ENCODE data around the gene MYO7A.

Gene MYO7A

DNA sequence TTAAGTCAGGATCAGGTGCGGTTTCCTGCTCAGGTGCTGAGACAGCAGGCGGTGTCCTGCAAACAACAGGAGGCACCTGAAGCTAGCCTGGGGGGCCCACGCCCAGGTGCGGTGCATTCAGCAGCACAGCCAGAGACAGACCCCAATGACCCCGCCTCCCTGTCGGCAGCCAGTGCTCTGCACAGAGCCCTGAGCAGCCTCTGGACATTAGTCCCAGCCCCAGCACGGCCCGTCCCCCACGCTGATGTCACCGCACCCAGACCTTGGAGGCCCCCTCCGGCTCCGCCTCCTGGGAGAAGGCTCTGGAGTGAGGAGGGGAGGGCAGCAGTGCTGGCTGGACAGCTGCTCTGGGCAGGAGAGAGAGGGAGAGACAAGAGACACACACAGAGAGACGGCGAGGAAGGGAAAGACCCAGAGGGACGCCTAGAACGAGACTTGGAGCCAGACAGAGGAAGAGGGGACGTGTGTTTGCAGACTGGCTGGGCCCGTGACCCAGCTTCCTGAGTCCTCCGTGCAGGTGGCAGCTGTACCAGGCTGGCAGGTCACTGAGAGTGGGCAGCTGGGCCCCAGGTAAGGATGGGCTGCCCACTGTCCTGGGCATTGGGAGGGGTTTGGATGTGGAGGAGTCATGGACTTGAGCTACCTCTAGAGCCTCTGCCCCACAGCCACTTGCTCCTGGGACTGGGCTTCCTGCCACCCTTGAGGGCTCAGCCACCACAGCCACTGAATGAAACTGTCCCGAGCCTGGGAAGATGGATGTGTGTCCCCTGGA, at the start of gene MYO7A:
MYO7A (plus strand) TSS at position 327 of the 772 bp plus-strand sequence. CDS start 2,389 bp downstream, outside the sequence.
- DNase-seq: peak; percentile 72

- DNase-seq: no peak
Measured at GRCh38 chr11:77079666-77080065, 48.4 kb upstream of the MYO7A start.

- no peak for DNase-seq
Measured at GRCh38 chr11:77080643-77081210, 47.3 kb upstream of the MYO7A start.

- peak; percentile 15 for DNase-seq
Measured at GRCh38 chr11:77081381-77081851, 46.6 kb upstream of the MYO7A start.

GRCh38 chr11:77081976-77082836, 45.8 kb upstream of the MYO7A start:
- DNase-seq: peak; percentile 9

GRCh38 chr11:77082838-77083565, 45.0 kb upstream of the MYO7A start:
- DNase-seq: peak; percentile 69

GRCh38 chr11:77083566-77084245, 44.3 kb upstream of the MYO7A start:
- DNase-seq: peak; percentile 14

GRCh38 chr11:77084581-77085191, 43.4 kb upstream of the MYO7A start:
- peak; percentile 11 for DNase-seq

DNA sequence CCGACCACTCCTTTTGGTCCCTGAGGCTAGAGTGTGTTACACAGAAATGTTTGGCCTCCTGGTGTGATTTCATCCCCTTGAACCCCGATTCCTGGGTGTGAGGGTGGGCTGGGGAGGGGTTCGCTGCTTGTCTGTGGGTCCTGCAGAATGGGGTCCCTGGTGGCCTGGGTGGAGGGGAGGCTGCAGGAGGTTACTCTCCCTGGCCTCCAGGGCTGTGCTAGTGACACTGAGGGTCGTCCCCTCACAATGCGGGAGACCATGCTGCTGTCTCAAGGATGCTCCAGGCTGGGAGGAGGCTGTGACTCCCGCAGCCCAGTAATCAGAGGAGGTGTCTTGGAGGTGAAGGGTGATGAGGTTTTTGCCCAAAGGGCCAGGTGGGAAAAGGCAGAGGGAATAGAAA, 42.4 kb upstream of the MYO7A start:
- peak; percentile 2 for DNase-seq

DNA sequence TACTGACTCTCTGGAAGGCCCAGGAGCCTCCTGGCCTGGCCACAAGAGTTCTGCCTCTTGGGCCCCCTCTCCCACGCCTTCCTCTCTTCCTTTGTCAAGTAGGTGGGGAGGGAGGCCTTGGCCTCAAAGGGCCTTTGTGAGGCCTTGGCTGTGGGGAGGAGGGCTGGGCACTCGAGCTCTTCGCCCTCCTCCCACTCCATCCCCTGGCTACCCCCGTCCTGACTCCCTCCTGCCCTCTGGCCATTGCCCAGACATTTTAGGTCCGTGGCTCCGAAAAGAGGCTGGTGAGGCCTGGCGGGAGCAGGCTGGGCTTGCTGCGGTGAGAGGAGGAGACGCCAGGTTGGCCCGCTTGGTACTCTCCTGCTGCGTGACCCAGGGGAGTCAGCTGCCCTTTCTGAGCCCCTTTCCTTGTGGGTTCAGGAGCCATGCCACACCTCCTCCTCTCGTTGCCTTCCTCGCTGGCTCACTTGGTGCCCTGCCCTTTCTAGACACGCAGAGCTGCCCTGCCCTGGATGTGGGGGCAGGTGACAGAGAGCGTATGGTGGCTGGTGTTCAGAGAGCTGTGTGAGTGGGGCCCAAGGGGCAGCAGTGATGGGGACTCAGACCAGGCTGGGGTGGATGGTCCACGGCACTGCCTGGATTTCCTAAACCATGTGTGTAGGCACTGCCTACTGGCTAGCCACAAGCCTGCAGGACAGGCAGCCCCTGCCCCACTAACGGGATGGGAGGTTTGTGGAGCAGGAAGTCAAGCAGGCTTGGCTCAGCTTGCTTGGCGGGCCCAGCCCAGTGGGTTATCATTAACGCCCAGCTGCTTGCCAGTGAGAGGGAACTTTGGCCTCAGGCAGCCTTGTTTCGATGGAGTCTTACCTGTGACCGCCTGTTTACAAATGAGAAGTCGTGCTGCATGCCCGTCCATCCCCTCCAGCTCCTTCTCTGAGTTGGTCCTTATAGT, 41.2 kb upstream of the MYO7A start:
- peak; percentile 17 for DNase-seq

- DNase-seq: no peak
Measured at GRCh38 chr11:77087723-77088225, 40.3 kb upstream of the MYO7A start.

DNA sequence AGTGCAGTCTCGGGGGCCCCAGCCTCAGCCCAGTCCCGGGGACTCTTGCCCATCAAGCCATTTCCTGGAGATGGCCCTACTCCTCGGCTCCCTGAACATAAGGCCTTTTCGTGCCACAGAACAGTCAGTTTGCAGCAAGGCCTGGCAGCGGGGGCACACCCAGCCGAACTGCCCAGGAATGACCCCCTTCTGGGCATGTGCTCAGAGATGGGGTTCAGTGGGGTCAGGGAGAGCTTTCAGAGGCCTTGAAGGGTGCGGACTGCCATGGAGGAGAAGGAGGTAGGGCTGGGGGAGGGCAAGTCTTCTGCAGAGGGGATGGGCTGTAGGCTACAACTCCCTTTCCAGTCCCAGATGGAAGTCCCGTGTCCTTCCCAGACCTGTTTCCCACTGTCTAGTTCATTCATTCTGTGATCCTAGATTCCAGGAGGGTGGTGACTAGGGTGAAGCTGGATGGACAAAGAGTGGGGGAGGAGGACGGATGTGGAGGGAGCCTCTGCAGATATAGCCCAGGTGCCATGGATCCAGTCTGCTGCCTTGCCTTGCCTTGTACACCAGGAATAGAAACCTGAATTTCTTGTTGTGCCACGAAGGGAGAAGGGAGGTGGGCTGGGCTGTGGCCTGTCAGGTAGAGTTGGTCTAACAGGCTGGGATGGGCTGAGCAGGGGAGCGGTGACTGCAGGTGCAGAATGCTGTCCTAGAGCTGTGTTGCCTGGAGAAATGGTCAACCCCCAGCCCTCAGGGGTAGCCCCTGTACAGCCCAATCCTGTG, 39.6 kb upstream of the MYO7A start:
- DNase-seq: peak; percentile 11

- DNase-seq: peak; percentile 14
Measured at GRCh38 chr11:77089004-77089545, 39.0 kb upstream of the MYO7A start.

GRCh38 chr11:77090046-77090372, 38.0 kb upstream of the MYO7A start:
- no peak for DNase-seq

DNA sequence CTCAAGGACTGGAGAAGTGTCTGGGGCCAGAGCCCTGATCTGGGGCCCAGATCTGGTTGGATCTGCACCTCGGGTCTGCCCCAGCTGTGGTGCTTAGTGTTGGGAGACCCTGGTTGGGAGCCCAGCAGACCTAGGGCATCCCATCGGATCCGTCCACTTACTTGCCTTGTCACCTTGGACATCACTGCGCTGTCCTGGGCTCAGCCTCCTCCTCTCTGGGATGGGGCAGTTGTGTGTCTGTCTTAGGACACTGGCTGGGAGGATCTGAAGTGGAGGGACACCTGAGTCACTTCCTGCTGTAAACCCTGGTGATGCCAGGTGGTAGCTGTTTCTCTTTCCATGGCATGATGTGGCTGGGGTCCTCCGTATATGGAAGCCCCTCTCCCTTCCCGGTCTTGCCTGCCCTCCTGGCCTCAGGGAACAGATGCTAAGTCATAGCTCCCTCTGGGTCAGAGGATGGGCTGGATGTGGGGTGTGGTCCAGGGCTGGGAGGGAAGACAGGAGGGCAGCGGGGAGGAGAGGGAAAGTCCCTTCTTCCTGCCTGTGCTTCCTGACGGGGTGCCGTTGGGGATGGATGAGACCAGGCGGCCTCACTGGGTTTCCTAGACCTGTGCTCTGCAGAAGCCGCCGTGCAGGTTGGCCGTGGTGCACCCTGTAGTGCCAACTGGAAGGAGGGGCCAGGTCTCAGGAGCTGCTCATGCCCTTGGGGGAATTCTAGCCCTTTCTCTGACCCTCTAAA, 37.5 kb upstream of the MYO7A start:
- peak; percentile 17 for DNase-seq

- DNase-seq: peak; percentile 80
Measured at GRCh38 chr11:77091146-77091940, 36.7 kb upstream of the MYO7A start.

GRCh38 chr11:77092382-77092781, 35.7 kb upstream of the MYO7A start:
- no peak for DNase-seq
